Bronchial epithelial cell (primary cell): ENCODE results near the gene HOTAIR. TPM values are rescaled to one million over a fixed set of nuclear protein-coding genes. Genes with fewer than 3 reads are reported as not detected.
A peak's percentile ranks its signal among the peaks of the same experiment; 100 is the strongest.

Experiments
- DNase-seq: peaks from one replicate; pipeline ENCODE4 v3.0.0-alpha.2; 2010; ENCODE audit warnings: low read depth
- FAIRE-seq: peaks from 2 replicates; lab custom pipeline; 2011; peaks lifted over from hg19 to GRCh38; lab: Jason Lieb, UNC
- H3K27me3 ChIP-seq: 2 replicates; pipeline ENCODE4 v1.5.1; 2011; ENCODE audit warnings: low read length; ENCODE audit not compliant: control insufficient read depth, insufficient read depth
- H3K36me3 ChIP-seq: 2 replicates; pipeline ENCODE4 v1.5.1; 2011; ENCODE audit warnings: low read length; ENCODE audit not compliant: control insufficient read depth, insufficient read depth
- H3K4me3 ChIP-seq: 2 replicates; pipeline ENCODE4 v1.5.1; 2011; ENCODE audit warnings: mild to moderate bottlenecking, low read depth, low read length, control low read depth
- total RNA-seq: library from RNA; depleted of rRNA; stranded (reverse); fragments of >200 nt; gene quantifications from 2 replicates; pipeline ENCODE4 v1.2.1, GENCODE V29; 2014
- TF ChIP-seq, protein P1 (sequence below): IDR thresholded peaks from 2 replicates; pipeline ENCODE4 v1.5.1; 2011; ENCODE audit warnings: mild to moderate bottlenecking, moderate library complexity, low read length, control low read depth, inconsistent platforms; ENCODE audit not compliant: insufficient read depth, severe bottlenecking

HOTAIR gene
- total RNA-seq, 1 donor from 2014 or later, result not detected

DNA sequence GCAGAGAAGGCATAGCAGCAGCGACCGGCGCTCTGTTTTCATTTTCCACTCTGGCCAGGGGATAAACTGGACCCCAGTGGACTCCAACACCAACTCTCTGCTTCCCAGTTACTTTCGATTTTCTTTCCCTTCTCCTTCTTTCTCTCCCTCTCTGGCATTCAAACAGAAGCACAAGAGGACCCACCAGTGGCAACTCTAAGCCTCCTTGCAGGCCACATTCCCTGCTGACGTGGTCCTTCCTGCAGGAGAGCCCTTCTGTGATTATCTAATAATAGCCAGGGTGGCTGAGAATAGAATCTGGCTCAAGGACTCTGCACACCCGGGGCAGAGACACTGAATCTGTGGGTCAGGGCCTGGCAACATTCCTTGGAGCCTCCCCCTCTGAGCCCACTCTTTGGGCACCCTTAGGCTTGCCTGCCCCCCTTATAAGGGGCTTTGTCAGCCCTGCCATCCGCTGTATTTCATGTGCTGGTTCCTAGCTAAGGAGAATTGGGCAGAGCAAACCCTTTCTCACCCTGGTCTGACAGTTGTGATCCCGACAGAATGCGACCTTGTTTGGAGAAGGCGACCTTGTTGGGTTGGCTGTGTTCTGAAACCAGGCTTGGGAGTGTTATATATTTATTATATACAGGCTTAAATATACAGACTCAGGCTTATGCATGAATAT, 45.3 kb upstream of the HOTAIR start:
- DNase-seq, result no peak
- H3K36me3 ChIP-seq, result no peaks in the 10 kb centered on the region
- TF ChIP-seq, protein P1, sequence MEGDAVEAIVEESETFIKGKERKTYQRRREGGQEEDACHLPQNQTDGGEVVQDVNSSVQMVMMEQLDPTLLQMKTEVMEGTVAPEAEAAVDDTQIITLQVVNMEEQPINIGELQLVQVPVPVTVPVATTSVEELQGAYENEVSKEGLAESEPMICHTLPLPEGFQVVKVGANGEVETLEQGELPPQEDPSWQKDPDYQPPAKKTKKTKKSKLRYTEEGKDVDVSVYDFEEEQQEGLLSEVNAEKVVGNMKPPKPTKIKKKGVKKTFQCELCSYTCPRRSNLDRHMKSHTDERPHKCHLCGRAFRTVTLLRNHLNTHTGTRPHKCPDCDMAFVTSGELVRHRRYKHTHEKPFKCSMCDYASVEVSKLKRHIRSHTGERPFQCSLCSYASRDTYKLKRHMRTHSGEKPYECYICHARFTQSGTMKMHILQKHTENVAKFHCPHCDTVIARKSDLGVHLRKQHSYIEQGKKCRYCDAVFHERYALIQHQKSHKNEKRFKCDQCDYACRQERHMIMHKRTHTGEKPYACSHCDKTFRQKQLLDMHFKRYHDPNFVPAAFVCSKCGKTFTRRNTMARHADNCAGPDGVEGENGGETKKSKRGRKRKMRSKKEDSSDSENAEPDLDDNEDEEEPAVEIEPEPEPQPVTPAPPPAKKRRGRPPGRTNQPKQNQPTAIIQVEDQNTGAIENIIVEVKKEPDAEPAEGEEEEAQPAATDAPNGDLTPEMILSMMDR, result no peak
- no peak for FAIRE-seq
- peaks cover 64% of the 10 kb centered on the region for H3K27me3 ChIP-seq
- H3K4me3 ChIP-seq, result no peak overlapping the region

DNA sequence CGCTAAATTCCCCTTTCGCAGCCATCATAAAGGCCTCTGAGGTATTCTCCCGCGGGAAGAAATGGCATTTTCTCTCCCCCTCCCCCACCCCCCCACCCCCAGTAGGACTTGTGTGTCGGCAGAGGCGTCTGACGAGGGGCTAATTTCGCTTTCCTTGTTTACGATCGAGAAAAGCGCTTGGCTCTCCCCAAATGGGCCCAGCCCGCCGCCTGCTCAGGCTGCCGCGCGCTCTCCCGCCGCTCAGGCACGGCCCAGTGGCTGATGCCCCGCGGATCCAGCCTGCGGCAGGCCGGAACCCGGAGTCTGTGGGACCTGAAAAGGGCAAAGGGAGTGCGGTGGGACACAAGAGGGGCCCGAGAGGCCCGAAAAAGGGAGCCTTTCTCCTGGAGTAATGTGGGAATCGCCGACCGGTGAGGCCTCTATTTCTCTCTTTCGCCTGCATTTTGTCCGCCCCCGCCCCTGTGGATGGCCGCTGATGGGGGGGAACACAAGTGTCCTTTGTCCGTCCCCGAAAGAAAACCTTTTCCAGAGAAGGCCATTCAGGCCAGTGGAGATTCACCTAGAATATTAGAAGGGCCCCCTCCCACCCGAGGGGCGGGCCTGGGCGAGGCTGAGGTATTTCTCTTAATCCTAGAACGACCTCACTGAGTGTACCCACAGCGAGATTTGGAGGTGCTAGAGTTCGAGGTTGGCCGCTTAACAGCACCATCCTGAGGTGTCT, 44.5 kb upstream of the HOTAIR start:
- DNase-seq, result no peak
- Histone ChIP-seq H3K4me3 (no peak overlapping the region), H3K27me3 (peaks cover 61% of the 10 kb centered on the region), H3K36me3 (no peaks in the 10 kb centered on the region)
- FAIRE-seq, result no peak
- TF ChIP-seq, protein P1, result no peak

DNA sequence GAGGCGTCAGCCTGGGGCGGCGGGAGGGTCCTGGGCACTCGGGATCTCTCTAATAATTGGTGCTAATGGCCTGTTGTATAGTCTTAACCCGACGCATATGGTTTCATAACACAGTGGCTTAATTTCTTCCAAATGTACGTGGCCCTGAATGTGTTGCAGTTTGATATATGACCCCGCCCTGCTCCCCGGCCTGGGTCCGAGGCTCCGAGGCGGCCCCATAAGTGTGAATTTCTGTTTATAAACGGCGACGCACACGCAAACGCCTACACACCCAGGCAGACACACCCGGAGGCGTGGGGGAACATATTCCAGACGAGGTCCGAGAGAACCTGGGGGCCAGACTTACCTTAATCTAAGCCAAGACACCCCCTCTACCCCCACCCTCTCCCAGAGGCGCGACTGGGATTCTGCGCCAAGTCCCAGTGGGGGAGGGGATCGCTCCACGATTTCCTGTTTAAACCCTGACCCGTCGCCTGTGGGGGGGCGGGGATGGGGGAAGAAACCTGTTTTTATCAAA, 43.8 kb upstream of the HOTAIR start:
- TF ChIP-seq, protein P1, result no peak
- Histone ChIP-seq H3K4me3 (no peak overlapping the region), H3K27me3 (peaks cover 60% of the 10 kb centered on the region), H3K36me3 (no peaks in the 10 kb centered on the region)
- DNase-seq (no peak), FAIRE-seq (no peak)

DNA sequence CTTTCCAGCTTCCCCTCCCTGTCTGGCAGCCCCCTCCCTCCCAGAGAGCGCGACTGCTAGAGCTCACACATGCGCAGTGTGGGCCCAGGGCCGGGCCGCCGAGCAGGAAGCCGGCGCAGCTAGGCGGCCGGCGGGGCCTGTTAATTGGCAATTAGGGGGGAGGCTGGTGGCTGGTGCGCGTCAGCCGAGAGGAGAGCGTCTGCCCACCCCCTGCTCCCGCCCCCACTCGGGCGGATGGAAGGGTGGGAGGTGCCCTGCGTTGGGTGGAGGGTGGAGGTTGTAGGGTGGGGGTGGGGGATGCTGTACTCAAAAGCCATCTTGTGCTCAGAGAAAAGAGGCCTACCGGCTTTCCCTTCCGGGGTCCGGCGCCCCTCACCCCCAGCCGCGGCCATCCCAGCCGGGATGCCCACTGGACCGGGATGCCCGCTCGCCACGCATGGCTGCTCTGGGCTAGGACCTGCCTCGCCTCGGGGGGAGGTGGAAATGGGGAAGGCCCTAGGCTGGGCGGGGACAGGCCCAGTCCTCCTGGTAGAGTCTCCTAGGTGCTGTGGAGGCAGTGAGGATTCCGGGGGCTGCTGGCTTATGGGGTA, 43.2 kb upstream of the HOTAIR start:
- DNase-seq (no peak), FAIRE-seq (no peak)
- peak overlapping the region; percentile 3 for H3K4me3 ChIP-seq
- TF ChIP-seq, protein P1, result no peak
- peaks cover 59% of the 10 kb centered on the region for H3K27me3 ChIP-seq
- no peaks in the 10 kb centered on the region for H3K36me3 ChIP-seq

DNA sequence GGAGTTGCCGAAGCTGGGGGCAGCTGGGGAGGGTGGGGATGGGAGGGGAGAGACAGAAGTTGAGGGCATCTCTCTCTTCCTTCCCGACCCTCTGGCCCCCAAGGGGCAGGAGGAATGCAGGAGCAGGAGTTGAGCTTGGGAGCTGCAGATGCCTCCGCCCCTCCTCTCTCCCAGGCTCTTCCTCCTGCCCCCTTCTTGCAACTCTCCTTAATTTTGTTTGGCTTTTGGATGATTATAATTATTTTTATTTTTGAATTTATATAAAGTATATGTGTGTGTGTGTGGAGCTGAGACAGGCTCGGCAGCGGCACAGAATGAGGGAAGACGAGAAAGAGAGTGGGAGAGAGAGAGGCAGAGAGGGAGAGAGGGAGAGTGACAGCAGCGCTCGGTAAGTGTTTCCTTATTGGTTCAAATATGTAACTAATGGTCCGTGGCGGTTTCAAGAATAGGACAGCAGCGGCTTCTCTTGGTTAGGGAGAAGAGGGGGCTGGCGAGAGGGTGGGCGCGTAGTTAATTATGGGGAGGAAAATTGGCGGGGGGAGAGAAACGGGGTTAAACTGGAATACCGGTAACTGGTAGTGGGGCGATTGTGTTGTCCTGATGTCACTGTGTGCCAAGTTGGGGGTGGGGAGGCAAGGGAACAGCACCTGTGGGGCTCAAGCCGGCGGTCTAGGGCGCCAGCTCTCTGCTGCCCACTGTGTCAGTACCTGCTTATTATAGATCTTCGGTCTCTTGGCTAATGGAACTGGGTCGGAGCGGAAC, 42.5 kb upstream of the HOTAIR start:
- DNase-seq, result no peak
- H3K4me3 ChIP-seq, result peak overlapping the region; percentile 3
- H3K36me3 ChIP-seq, result no peaks in the 10 kb centered on the region
- TF ChIP-seq, protein P1, result no peak
- H3K27me3 ChIP-seq, result peaks cover 59% of the 10 kb centered on the region
- FAIRE-seq, result no peak
